Ramos (cell line): ENCODE results near the gene DOK1.
"Not testable (repeated sequence)": the region's sequence is repeated elsewhere in the genome, so short reads cannot be mapped to it uniquely, and the experiment has no call there.

Experiments used
- in situ Hi-C: fragments of 300-500 bp; cut with MboI; formaldehyde crosslinking; loops from one replicate; pipeline ENCODE4 v1.14.3; 2022; ENCODE audit warnings: low sequenced_read_pairs; ENCODE audit not compliant: unreplicated experiment

Gene DOK1

DNA sequence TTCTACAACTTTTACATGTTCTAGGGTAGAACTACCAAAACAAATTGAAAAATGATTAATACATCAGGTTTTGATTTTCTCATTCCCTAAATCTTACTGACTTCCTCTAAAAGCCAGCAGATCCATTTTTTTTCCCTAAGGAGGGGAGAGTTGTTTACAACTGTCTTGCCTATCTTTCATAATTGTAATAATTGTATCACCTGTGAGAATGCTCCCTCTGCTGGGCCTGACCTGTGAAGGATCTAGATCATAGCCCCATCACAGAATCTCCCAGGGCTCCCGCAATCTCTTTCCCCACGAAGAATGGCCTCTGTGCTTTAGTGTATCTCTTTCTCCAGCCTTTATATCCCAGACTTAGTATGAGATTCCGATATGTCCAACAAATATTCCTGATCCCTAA is 9.9 kb upstream of the DOK1 start:
- in situ Hi-C loops = no loop called here

DNA sequence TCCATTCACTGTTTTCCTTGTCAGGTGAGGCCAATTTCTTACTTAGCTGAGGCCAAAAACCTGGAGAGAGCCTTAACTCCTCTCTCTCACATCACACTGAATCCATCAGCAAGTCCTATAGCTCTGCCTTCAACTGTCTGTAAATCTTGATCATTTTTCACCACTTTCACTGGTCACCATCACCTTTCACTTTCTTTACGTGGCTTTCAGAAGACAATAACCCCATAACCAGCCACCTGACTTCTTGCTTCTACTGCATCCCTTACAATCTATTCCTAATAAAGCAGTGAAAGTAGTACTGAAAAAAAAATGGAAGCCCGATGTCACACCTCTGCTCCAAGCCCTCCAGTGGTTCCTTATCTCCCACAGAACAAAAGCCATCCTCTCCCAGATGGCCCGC is 8.5 kb upstream of the DOK1 start:
- in situ Hi-C loops = no loop called here

DNA sequence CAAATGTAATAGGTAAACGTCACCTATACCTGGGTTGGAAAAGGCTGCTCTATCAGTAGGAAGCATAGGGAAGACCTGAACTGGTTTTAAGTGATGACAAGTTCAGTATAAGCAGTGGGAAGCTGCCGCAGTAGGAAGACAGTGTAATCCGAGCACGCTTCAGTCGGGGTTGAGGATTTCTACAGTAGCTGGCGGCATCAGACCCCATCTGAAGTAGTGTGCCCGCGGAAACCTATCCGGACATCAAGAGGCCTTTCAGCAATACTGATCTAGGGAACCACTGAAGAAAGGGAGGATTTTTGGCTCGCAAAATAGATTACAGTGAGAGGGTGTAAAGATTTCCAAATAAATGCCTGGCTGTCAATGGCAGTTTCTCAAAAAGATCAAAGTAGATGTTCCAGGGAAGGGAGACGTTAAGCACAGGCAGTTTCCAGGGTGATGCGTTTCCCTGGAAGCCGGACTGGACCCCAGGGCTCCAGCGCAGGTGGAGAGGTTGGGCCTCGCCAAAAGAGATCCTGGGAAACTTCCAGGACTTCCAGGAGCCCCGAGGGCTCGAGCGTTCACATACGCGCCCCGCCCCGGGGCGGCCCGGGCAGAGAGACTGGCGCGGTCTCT is 6.1 kb upstream of the DOK1 start:
- in situ Hi-C loops = no loop called here

DNA sequence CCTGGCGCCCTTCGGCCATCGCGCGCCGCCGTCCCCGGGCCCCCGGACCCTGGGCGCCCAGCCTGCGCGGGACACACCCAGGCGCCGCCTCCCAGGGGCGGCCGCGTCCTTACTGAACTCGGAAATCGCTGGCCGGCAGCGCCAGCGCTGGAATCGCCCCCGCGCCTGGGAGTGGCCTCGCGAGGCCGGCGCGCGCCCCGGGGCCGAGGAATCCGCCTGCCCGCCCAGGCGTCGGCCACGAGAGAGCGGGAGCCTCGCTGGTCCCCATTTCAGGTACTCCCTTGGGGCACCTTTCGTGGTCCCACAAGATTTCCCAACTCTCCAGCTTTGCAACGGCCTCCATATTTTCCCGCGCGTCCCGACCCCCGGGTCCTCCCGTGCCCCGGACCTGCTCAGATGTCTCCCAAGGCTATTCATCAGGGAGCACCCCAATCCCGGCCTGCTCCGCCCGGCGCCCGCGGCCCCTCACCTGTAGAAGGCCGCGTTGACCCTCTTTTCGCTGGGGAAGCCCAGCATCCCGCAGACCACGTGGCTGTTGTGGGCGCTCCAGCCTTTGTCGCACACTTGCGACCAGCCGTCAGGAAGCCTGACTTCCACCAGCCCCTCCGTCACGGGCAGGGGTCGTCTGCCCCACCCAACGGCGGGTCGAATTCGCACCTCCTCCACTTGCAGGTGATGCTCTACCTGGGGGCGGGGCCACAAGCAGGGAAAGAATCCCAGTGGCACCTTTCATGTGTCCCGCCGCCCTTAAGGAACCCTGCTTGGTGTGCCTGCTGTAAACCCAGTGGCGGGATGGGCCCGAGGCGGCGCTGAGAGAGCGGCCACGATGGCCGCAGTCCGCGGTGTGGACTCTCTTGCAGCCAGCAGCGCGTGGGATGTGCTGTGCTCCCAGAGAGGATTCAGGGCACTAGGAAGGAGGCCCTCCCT is 5.4 kb upstream of the DOK1 start:
- in situ Hi-C loops = no loop called here

DNA sequence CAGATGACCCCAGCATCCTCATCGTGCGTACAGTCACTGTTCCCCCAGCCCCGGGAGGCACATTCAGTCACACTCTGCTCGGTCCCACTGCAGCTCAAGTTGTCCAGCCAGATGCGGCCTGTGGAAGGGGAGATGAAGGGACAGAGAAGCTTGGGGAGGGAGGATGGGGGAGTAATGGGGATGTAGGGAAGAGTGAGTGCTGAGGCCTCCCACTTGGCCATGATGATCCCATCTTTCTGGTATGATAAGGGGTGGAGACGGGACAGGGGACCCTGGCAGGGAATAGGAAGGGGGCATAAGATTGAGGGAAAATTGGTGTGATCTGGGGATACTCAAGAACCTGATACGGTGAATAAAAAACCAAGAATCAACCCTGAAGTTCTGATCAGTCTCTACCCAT is 4.3 kb upstream of the DOK1 start:
- in situ Hi-C loops = no loop called here

DNA sequence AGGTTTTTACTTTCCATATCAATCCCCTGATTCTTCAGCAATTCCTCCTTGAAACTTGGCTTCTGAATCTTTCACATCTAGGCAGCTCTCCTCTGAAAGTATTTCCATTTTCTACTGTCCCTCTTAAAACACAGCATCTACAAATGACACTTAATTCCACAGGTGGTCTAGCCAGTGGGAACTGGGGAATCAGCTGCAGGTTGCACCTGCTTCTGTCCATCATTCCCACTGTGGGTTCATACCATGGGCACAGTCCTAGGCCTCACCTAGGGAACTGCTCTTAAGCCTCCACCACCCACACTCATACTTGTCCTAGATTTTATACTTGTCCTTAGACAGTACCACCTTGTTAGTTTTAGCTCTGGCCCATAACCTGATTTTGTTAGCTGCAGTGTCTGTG is 3.0 kb upstream of the DOK1 start:
- in situ Hi-C loops = no loop called here

DNA sequence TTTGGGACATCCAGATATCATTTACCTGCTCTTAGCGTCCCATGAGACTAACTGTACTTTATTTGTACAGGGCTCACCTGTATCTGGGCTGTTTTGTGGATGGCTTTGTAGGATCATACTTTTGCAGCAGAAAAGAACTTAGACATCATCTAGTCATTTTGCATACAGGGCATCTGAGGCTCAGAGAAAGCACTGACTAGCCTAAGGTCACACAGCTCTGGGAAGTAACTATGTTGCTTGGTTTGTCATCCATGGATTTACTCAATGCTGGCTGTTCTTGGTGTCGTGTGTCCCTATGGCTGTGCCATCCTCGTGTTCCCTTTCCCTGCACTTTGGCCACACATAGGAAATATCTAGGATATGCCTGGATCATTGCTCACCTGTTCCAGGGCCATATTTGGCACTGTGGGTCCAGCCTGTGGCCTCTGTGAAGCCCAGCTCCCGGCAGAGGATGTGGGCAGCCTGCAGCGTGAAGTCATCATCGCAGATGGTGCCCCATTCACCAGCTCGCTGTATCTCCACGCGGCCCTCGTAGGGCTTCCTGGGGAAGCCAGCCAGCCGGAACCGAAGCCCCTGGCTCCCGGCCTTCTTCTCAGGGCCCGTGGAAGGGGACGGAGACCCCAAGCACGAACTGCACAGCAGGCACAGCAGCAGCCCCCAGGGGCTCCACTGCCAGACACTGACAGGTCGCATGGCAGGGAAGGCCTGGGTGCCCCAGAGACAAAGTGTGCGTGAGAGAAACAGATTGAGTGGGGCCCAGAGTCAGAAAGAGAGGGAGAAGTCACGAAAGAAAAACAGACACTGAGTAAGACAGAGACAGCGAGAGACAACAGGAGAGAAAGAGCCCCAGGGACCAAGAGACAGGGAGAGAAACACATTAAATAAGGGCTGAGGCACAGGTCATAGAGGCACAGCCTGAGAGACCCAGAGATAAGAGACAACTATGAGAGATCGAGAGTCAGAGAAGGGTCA is 2.3 kb upstream of the DOK1 start:
- in situ Hi-C loops = no loop called here

DNA sequence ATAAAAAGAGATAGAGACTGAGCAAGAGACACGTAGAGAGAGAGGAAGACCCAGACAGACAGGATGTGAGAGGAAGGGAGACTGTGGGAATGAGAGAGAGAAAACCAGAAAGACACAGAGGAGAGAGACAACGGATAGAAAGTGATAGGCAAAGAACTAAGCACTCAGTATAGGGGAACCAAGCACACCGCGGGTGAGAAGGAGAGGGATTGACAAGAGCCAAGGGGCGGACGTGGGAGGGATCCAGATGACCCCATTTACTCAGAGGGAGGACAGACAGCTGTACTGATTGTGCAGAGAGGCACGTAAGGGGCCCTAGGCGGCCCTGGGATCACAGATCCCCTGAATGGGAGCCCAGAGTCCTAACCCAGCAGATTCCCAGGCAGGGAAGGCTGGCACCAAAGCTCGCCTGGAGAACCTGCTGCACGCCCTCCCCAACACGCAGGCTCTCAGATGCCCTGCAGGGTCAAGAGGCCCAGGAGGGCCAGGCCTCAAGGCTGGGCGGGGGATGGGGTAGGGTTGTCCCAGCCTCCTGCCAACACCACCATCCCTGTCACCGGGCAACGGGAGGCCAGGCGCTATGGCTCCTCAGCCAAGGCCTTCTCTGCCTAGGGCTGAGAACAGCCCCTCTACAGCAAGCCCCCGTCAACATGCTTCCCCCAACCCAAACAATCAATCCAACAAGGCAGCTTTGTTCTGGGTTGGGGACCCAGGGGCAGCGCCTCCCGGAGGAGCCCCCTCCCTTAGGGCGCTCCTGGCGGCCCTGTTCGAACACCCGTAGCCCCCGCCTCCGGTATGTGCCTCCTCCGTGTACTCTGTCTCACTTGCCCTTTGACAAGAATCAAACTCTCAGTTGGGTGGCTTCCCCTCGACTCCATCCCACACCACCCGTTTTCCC is 1.4 kb upstream of the DOK1 start:
- in situ Hi-C loops = no loop called here

DNA sequence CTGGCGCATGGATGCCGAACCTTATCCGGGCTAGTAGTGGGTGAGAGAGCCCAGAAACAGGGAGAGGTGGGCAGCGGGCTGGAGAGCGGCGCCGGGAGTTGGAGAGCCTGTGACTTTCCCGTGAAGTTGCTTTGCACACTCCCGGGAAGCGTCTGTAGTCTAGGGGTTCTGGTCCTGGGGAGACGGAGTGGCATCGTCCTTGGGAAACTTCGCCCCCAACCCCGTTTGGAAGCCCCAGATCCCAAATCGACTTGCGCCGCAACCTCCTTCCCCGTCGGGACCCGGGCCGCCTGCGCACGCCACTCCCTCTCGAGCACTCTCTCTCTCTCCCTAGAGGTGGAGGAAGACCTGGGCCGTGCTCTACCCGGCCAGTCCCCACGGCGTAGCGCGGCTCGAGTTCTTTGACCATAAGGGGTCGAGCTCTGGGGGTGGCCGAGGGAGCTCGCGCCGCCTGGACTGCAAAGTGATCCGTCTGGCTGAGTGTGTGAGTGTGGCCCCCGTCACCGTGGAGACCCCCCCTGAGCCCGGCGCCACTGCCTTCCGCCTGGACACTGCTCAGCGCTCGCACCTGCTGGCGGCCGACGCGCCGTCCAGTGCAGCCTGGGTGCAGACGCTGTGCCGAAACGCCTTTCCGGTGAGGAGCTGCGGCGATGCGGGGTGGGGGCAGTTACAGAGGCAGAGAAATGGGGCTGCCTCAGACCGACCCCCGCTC is 456 bp downstream of the DOK1 start:
- in situ Hi-C loops = no loop called here

DNA sequence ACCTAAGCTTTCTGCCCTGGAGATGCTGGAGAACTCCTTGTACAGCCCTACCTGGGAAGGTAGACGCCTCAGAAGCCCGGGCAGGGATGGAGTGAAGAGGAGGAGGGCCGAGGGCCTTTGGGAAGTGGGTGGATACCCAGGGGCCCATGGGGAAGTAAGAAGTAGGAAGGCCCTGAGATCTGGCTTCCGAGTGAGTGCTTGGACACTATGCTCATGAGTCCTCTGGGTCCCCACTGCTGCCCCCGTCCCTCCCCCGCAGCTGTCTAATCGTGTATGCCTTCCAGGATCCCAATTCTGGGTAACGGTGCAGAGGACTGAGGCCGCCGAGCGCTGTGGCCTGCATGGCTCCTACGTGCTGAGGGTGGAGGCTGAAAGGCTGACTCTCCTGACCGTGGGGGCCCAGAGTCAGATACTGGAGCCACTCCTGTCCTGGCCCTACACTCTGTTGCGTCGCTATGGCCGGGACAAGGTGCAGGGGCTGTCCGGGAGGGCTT is 1.1 kb downstream of the DOK1 start:
- in situ Hi-C loops = no loop called here

DNA sequence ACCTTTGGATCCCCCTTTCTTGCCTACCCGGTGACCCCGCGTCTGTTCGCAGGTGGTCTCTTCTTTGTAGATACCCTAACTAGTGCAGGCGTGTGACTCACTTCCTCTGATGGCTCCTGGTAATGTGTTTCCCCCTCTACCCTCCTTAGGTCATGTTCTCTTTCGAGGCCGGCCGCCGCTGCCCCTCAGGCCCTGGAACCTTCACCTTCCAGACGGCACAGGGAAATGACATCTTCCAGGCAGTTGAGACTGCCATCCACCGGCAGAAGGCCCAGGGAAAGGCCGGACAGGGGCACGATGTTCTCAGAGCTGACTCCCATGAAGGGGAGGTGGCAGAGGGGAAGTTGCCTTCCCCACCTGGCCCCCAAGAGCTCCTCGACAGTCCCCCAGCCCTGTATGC is 1.6 kb downstream of the DOK1 start:
- in situ Hi-C loops = no loop called here

DNA sequence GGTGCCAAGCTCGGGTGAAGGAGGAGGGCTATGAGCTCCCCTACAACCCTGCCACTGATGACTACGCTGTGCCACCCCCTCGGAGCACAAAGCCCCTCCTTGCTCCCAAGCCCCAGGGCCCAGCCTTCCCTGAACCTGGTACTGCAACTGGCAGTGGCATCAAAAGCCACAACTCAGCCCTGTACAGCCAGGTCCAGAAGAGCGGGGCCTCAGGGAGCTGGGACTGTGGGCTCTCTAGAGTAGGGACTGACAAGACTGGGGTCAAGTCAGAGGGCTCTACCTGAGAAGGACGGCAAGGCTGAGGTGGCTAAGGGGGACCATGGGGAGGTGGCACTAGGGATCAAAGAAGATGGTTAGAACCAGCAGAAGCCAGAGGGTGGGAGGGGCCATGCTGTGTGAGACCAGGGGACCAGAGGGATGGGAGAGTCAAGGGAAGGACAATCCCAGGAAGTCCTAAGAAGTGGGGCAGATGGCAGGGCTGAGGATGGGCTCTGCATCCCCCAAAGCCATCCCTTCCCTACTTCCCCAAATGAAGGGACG is 2.4 kb downstream of the DOK1 start:
- in situ Hi-C loops = no loop called here

DNA sequence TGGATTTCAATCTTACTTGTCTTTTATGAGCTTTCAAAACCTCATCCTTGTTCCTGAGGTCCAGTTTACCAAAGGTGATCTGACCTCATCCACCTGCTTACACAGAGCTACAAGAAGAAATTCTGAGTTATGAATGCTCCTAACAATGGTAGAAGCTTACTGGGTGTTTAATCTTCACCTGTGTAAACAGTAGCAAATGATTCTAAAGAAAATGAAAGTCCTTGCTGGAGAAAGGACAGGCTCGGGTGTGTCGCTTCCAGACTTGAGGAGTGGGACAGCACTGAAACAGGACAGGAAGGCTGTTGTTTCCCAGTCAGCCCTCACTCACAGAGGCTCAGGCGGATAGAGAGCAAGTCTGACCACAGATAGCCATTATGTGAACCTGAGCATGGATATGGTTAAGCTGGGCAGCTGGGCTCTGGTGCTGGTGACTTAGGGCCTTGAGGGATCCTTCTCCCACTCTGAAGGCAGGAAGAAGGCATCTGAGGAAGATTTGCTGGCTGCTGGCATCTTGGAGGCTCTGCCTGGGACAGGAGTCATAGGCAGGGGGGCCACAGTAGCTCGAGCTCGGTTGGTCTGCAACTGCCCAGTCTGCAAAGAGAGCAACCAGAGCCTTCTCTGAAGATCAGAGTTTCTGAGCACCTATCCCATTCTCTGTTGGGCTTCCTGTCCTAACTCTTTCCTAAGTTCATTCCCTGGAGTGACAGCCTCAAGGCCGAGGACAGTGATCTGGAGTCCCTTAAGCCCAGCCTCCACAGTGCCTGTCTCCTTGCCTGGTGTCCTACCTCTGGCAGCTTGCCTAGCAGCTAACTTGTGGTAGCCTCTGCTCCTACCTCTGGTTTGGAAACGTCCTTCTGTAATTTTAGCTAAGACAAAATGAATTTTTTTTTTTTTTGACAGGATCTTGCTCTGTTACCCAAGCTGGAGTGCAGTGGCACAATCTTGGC is 4.0 kb downstream of the DOK1 start:
- in situ Hi-C loops = no loop called here

DNA sequence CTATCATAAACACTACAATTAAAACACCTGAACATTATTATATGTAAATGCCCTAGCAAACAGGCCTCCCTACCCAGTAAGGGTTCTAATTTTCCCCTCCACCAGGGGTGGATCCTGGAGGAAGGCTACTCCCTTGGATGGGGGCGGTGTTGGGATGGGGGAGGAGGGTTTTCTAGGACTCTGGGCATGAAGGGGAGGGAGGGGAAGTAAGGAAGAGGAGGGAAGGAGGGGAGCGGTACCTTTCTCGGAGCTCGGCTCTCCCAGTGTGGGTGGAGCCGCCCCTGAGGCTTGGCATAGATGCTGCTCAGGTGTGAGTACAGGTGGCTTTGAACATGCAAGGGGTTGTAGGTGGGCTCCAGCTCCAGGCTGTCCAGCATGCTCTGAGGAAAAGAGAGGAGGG is 5.4 kb downstream of the DOK1 start:
- in situ Hi-C loops = no loop called here

DNA sequence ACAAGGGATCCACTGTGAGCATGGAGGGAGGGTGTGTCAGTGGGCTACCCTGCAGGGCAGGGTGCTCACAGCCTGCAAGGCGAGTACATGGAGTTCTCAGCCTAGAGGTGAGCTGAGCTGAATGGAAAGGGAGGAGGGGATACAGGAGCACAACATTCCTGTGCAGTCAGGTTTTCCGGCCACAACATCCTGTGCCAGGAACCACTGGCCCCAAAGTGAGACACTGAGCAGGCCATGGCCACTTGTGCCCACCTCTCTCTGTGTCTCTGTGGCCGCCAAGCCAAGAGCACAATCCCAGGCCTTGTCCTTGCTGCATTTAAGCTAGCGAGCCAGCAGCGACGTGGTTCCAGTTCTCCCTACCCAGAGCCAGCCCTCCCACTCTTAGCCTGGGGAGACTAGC is 6.1 kb downstream of the DOK1 start:
- in situ Hi-C loops = no loop called here

DNA sequence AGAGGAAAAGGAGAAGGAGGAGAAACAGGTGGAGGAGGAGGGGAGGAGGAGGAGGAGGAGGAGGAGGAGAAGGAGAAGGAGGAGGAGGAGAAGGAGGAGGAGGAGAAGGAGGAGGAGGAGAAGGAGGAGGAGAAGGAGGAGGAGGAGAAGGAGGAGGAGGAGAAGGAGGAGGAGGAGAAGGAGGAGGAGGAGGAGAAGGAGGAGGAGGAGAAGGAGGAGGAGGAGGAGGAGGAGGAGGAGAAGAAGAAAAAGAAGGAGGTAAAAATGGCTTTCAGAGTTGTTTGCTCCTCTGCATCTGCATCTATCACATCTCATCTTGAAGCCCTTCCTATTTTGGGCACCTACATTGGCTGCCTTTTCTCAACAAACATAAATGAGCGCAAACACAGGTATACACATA is 6.5 kb downstream of the DOK1 start:
- in situ Hi-C loops = not testable (repeated sequence)

DNA sequence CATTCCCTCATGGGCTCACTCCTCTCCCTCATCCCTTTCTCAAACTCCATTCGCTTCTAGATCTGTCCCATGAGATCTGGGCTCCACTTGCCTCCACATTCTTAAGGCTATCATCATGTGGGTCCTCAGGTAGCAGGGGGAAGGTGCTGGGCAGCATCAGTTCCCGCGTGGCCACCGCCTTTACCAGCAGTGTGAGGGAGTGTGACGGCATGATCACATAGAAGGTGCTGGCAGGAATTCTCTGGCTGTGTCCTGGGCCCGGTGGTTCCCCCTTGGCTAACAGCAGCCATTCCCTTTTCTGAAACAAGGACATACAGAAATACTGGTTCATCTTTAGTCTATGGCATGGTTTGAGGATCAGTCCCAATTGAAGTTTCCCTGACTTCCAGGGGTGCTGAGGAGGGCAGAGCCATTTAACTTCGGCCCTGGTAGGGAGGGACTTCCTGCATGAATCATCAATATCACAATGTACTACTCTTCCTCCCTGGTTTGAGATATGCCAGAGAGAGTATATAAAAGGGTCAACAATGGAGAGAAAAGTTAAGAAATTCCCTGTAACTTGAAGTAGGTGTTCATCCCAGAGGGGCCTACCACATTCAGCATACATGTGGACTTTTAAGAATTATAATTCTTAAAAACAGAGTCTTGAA is 7.7 kb downstream of the DOK1 start:
- in situ Hi-C loops = no loop called here
